Adrenal gland (tissue), 5 donors: ENCODE measurements around the gene SH3RF1.

Experiments
- POLR2A ChIP-seq, 2 donors: fragments of 450-650 bp; IDR thresholded peaks; one replicate each; pipeline ENCODE4 v1.6.1; 2017; ENCODE audit warnings: antibody characterized with exemption in 2 of 2, mild to moderate bottlenecking in 2 of 2, moderate library complexity in 1 of 2
- TF ChIP-seq, protein P1 (sequence below), 6 experiments: fragments of 450-650 bp in 4 of 6; fragments of 200-600 bp in 2 of 6; sonication (generic) in 1 of 6; IDR thresholded peaks; 1 replicate in 5 of 6; 2 replicates in 1 of 6; pipeline versions ENCODE4 v1.5.1 to v1.8.0; 2016 to 2021; ENCODE audit warnings: antibody characterized with exemption in 6 of 6, mild to moderate bottlenecking in 2 of 6, moderate library complexity in 1 of 6
- donor health status: DM: no; HTN: no; CAD: no.

DNA sequence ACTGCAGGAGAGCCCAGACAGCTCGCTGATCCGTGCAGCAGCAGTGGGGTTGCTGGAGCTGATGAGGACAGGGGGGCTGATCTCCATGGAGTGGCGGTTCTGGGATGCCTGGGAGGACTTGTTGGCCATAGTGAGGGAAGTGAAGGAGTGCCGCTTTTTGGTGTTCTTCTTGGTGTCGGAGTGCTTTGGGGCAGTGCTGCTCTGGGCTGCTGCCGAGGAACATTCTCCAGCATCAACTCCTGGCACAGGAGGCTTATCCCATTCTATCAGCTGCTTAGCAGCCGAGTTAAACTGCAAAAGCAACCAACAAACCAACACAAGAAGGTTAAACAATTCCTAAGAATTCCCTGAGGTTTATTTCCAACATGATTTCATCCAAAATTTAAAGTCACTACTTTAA is 134.4 kb downstream of the SH3RF1 start:
- TF ChIP-seq, protein P1, sequence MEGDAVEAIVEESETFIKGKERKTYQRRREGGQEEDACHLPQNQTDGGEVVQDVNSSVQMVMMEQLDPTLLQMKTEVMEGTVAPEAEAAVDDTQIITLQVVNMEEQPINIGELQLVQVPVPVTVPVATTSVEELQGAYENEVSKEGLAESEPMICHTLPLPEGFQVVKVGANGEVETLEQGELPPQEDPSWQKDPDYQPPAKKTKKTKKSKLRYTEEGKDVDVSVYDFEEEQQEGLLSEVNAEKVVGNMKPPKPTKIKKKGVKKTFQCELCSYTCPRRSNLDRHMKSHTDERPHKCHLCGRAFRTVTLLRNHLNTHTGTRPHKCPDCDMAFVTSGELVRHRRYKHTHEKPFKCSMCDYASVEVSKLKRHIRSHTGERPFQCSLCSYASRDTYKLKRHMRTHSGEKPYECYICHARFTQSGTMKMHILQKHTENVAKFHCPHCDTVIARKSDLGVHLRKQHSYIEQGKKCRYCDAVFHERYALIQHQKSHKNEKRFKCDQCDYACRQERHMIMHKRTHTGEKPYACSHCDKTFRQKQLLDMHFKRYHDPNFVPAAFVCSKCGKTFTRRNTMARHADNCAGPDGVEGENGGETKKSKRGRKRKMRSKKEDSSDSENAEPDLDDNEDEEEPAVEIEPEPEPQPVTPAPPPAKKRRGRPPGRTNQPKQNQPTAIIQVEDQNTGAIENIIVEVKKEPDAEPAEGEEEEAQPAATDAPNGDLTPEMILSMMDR (IDR thresholded peaks at IDR 0.05) = no peak
- TF ChIP-seq POLR2A (IDR thresholded peaks at IDR 0.05) = no peak
